Adrenal gland (tissue), 12 donors: ENCODE measurements around the gene ZMYND8. TPM values are rescaled to one million over a fixed set of nuclear protein-coding genes. Genes with fewer than 3 reads are reported as not detected.
A peak's percentile ranks its signal among the peaks of the same experiment; 100 is the strongest.

Experiments used
- DNase-seq, 7 donors: peaks; one replicate each; pipeline ENCODE4 v3.0.0-alpha.2; 2019 to 2020
- H3K27ac ChIP-seq, 5 donors: fragments of 200-600 bp; sonication (generic) in 4 of 5; 1 replicate in 3 of 5; 2 replicates in 2 of 5; pipeline versions ENCODE4 v1.5.1 to v1.8.0; 2016 to 2020; ENCODE audit warnings: mild to moderate bottlenecking in 1 of 5
- H3K27me3 ChIP-seq: fragments of 200-600 bp; 2 replicates; pipeline ENCODE4 v1.8.0; 2021
- H3K36me3 ChIP-seq, 2 donors: fragments of 200-600 bp; replicated peaks in 1 of 2; 1 replicate in 1 of 2; 2 replicates in 1 of 2; pipeline versions ENCODE4 v1.5.1 to v1.8.0; 2018 to 2022
- H3K4me1 ChIP-seq, 2 donors: fragments of 200-600 bp; replicated peaks in 1 of 2; 1 replicate in 1 of 2; 2 replicates in 1 of 2; pipeline versions ENCODE4 v1.5.1 to v1.8.0; 2018 to 2021
- H3K4me3 ChIP-seq, 4 donors: fragments of 200-600 bp; sonication (generic) in 3 of 4; one replicate each; pipeline ENCODE4 v1.5.1; 2016 to 2018
- H3K9me3 ChIP-seq, 3 donors: fragments of 200-600 bp; sonication (generic) in 1 of 3; replicated peaks in 1 of 3; 1 replicate in 2 of 3; 2 replicates in 1 of 3; pipeline versions ENCODE4 v1.5.1 to v1.8.0; 2016 to 2021
- POLR2A ChIP-seq, 2 donors: fragments of 450-650 bp; IDR thresholded peaks; one replicate each; pipeline ENCODE4 v1.6.1; 2017; ENCODE audit warnings: antibody characterized with exemption in 2 of 2, mild to moderate bottlenecking in 2 of 2, moderate library complexity in 1 of 2
- WGBS, 4 donors: extraction: QIAGEN DNeasy Blood & Tissue Kit in 2 of 4; methylation state at CpG; one replicate each; pipeline versions ENCODE4 v1.1.5 to v1.1.7; 2013 to 2017; 5-methylcytosine and 5-hydroxymethylcytosine counted together
- intact Hi-C, 2 donors: fragments of 100-400 bp; cut with DNase I; formaldehyde crosslinking; loops; one replicate each; pipeline versions ENCODE4 v1.14.1 to v1.15.0; 2022 to 2023
- polyA plus RNA-seq, 3 donors: library from polyadenylated mRNA; stranded (reverse); fragments of 200-250 nt in 2 of 3; fragments of 350-450 nt in 1 of 3; fragmentation: Illumina TruSeq in 1 of 3; extraction: RNeasy Lipid Tissue Mini Kit (QIAGEN cat#74804) in 1 of 3; gene quantifications; one replicate each; pipeline ENCODE4 v1.2.3, GENCODE V29; 2013 to 2014
- total RNA-seq, 9 donors: library from RNA; depleted of rRNA in 4 of 9; stranded (reverse); fragments of >200 nt in 4 of 9; fragments of 120-200 nt in 1 of 9; fragmentation: NEBNext Ultra II Directional in 1 of 9; extraction: Animal tissue kit (Norgen Biotek cat#: 25700) in 1 of 9; gene quantifications; one replicate each; pipeline versions ENCODE4 v1.1.0 to v1.2.4, GENCODE V29; 2013 to 2023
- TF ChIP-seq, protein P1 (sequence below), 6 experiments: fragments of 450-650 bp in 4 of 6; fragments of 200-600 bp in 2 of 6; sonication (generic) in 1 of 6; IDR thresholded peaks; 1 replicate in 5 of 6; 2 replicates in 1 of 6; pipeline versions ENCODE4 v1.5.1 to v1.8.0; 2016 to 2021; ENCODE audit warnings: antibody characterized with exemption in 6 of 6, mild to moderate bottlenecking in 2 of 6, moderate library complexity in 1 of 6
- donor health status: healthy with polysubstance abuse.
- donor health status: Bipolar disorder and iron deficiency.
- donor health status: DM: yes; HTN: yes; CAD: no.
- donor health status: DM: no; HTN: no; CAD: no.
- donor health status: DM: no; HTN: no; CAD: no.
- donor health status: DM: yes; HTN: yes; CAD: no.

ZMYND8 gene
- total and polyA plus RNA-seq, 12 donors: 37.0 to 116 (median 67.2) TPM

DNA sequence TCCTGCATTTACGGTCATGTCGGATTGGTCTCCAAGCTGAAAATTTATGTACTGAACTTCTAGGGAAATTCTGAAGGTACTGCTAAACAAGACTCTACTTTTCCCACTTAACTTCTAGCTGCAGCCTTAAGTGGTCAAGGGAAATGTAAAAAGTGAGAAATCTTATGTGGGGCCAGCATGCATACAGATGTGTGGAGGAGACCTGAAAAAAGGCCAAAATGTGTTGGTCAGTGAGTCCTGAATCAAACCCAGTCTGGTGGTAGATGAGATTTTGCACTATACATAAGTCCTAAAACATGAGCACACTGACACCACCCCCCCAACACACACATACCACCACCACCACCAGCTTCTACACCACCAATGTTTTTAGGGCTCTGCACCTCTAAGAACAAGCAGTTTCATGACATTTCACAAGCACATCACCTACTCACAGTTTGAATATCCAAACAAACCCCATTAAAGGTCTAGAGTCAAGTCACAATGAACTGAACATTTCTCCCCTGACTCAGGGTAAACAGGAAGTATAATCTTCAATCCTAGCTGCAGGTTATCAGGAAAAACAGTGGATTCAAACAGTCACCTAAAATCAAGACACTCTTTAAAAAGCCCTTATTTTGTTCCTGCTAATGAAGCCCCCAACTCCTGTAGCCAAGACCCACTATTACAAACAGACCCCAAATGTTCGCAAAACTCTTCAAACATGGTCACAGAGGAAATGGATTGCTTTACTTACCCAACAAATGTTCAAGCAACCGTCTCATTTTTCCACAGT, 1.6 kb downstream of the ZMYND8 start:
- 25 to 37% (median 34%) methylated on average over 4 of the region's 4 CpGs for WGBS, 4 donors
- H3K27ac ChIP-seq: peak overlapping the region; percentile 95 to 99 (median 98)
- peak overlapping the region in 2 of 4 donors; percentile 3 to 49 for H3K4me3 ChIP-seq
- no peak for DNase-seq
- intact Hi-C loops: loop anchor here in 1 of 2 donors (5.0 kb wide), 1 partner anchor 38 kb away; no protein-coding TSS in a partner anchor
- H3K9me3 ChIP-seq: no peaks in the 10 kb centered on the region
- no peak for TF ChIP-seq POLR2A (IDR thresholded peaks at IDR 0.05)
- TF ChIP-seq, protein P1, sequence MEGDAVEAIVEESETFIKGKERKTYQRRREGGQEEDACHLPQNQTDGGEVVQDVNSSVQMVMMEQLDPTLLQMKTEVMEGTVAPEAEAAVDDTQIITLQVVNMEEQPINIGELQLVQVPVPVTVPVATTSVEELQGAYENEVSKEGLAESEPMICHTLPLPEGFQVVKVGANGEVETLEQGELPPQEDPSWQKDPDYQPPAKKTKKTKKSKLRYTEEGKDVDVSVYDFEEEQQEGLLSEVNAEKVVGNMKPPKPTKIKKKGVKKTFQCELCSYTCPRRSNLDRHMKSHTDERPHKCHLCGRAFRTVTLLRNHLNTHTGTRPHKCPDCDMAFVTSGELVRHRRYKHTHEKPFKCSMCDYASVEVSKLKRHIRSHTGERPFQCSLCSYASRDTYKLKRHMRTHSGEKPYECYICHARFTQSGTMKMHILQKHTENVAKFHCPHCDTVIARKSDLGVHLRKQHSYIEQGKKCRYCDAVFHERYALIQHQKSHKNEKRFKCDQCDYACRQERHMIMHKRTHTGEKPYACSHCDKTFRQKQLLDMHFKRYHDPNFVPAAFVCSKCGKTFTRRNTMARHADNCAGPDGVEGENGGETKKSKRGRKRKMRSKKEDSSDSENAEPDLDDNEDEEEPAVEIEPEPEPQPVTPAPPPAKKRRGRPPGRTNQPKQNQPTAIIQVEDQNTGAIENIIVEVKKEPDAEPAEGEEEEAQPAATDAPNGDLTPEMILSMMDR (IDR thresholded peaks at IDR 0.05): no peak
- H3K4me1 ChIP-seq: peaks cover 96 to 100% of the 10 kb centered on the region in 2 donors
- no peaks in the 10 kb centered on the region for H3K36me3 ChIP-seq
- H3K27me3 ChIP-seq: no peaks in the 10 kb centered on the region

DNA sequence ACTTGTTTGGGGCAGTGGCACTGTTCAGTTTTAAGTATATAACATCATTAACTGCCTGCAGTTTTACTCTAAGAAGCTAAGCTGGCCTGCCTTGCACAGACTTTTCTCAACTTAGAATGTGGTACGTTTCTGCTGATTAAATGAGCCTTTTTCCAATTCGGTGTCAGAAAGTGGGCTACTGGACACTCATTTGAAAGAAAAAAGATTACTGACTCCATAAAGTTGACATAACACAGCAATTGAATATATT, 2.1 kb downstream of the ZMYND8 start:
- no peak for DNase-seq
- 8 to 14% (median 12%) methylated on average over 2 of the region's 2 CpGs for WGBS, 4 donors
- peak overlapping the region; percentile 95 to 99 (median 98) for H3K27ac ChIP-seq
- TF ChIP-seq, protein P1 (IDR thresholded peaks at IDR 0.05): no peak
- no peak for TF ChIP-seq POLR2A (IDR thresholded peaks at IDR 0.05)
- H3K36me3 ChIP-seq: no peaks in the 10 kb centered on the region
- peaks cover 96 to 100% of the 10 kb centered on the region in 2 donors for H3K4me1 ChIP-seq
- H3K9me3 ChIP-seq: no peaks in the 10 kb centered on the region
- no peaks in the 10 kb centered on the region for H3K27me3 ChIP-seq
- intact Hi-C loops: no loop called here
- H3K4me3 ChIP-seq: peak overlapping the region in 2 of 4 donors; percentile 3 to 49

DNA sequence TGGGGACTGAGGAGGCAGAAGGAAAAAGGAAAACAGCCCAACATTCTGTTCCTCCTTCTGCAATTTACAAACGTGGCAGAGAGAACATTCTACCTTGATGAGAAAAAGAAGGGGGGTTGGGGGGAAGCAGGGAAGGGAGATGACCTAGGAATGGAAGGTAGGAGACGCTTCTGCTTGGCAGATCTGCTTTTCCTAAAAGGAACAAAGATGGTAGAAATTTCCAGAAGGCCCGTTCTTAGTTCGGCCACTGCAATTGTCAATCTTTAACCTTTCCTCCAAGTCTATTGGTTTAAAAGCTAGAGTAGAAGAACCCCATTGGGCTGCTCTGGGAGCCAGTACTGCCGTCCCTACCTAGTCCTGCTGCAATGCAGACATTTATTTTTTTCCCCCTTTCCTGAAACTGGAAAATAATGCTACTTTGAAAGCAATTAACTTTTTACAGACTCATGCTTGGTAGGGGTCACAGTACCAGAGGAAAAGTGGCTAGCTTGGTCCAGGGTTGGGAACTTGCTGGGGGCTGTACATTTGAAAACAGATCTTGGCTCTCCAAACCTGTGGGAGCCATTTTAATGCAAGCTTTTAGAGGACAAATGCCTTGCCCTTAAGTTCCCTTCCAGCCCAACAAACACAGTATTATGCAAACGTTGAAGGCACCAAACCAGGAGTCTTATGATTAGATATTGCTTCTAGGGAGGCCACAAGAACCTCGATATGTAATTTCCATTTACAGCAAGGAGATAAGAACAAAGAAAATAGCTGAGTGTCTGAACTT, 2.6 kb downstream of the ZMYND8 start:
- peak in 1 of 7 donors; percentile 28 for DNase-seq
- Histone ChIP-seq H3K27ac (peak overlapping the region; percentile 95 to 99 (median 98)), H3K4me1 (peaks cover 96 to 100% of the 10 kb centered on the region in 2 donors), H3K4me3 (peak overlapping the region in 2 of 4 donors; percentile 3 to 49), H3K36me3 (no peaks in the 10 kb centered on the region), H3K27me3 (no peaks in the 10 kb centered on the region), H3K9me3 (no peaks in the 10 kb centered on the region)
- 33 to 39% (median 39%) methylated on average over 7 of the region's 7 CpGs for WGBS, 4 donors
- TF ChIP-seq POLR2A (IDR thresholded peaks at IDR 0.05): peak in 1 of 2 donors; percentile 54
- TF ChIP-seq, protein P1 (IDR thresholded peaks at IDR 0.05): no peak
- intact Hi-C loops: no loop called here

DNA sequence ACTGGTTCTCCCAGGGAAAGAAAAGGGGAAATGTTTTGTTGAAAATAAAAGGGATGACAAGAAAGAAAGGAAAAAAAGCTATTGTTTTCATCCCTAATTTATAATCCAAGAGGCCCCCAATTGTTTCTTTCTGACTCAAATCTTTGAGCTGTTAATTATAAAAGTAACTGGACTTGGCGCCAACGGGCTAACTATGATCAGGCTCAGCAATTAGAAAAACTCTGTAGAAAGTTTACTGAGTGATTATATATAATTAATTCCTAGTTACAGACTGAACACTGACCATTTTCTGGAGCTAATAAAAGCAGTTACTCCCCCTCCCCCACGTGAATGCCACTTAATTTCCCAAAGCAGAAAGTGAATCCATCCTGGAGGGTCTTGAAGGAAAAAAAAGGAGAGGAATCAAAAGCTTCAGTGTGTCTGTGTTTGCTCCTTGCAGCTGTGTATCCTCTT, 3.2 kb downstream of the ZMYND8 start:
- DNase-seq: no peak
- Histone ChIP-seq H3K4me1 (peaks cover 96 to 100% of the 10 kb centered on the region in 2 donors), H3K27ac (peak overlapping the region; percentile 95 to 99 (median 98)), H3K36me3 (no peaks in the 10 kb centered on the region), H3K4me3 (peak overlapping the region in 1 of 4 donors; percentile 49), H3K9me3 (no peaks in the 10 kb centered on the region), H3K27me3 (no peaks in the 10 kb centered on the region)
- intact Hi-C loops: no loop called here
- 44 to 53% (median 48%) methylated on average over 3 of the region's 3 CpGs for WGBS, 4 donors
- TF ChIP-seq, protein P1 (IDR thresholded peaks at IDR 0.05): no peak
- TF ChIP-seq POLR2A (IDR thresholded peaks at IDR 0.05): no peak
